Hypothalamus (tissue), 51 donors: ENCODE measurements around the gene ZSCAN26.
"Not testable (repeated sequence)": the region's sequence is repeated elsewhere in the genome, so short reads cannot be mapped to it uniquely, and the experiment has no call there.

Experiments used
- DNase-seq, 51 donors: peaks; one replicate each; lab custom pipeline; 2025; lab: John Stamatoyannopoulos, UW

The ZSCAN26 gene

GRCh38 chr6:28311139-28311823 lies 44.3 kb downstream of the ZSCAN26 start:
- no peak for DNase-seq

GRCh38 chr6:28312939-28313338 lies 46.0 kb downstream of the ZSCAN26 start:
- DNase-seq, result no peak

- no peak for DNase-seq
These were observed 48.7 kb downstream of the ZSCAN26 start for GRCh38 chr6:28315628-28316027.

GRCh38 chr6:28317866-28318265 lies 50.9 kb downstream of the ZSCAN26 start:
- not testable (repeated sequence) for DNase-seq

GRCh38 chr6:28322661-28323060 lies 55.7 kb downstream of the ZSCAN26 start:
- DNase-seq, result no peak

GRCh38 chr6:28323813-28324424 lies 57.0 kb downstream of the ZSCAN26 start:
- DNase-seq, result no peak

GRCh38 chr6:28326371-28326948 lies 59.5 kb downstream of the ZSCAN26 start:
- DNase-seq, result no peak
